Measurements from ENCODE around the gene RNF207.

RNF207 gene

GRCh38 chr1:6183520-6183989 is 22.4 kb upstream of the RNF207 start:
- H3K4me2 ChIP-seq (ENCODE audit: low read depth, low read length, poor library complexity, severe bottlenecking): no peak overlapping the region

GRCh38 chr1:6184083-6184783 is 21.7 kb upstream of the RNF207 start:
- Histone ChIP-seq H3K4me1 (ENCODE audit: insufficient read depth, low read length, poor library complexity, severe bottlenecking) (no peaks in the 10 kb centered on the region), H3K9ac (ENCODE audit: low read depth, low read length, poor library complexity, severe bottlenecking) (no peak overlapping the region), H3K9me2 (replicated peaks; ENCODE audit: low read depth, low read length) (no peaks in the 10 kb centered on the region), H3K4me3 (ENCODE audit: low read length, poor library complexity, severe bottlenecking) (no peak overlapping the region), H3K27me3 (ENCODE audit: insufficient read depth, low read length, poor library complexity, severe bottlenecking) (no peaks in the 10 kb centered on the region), H2AFZ (ENCODE audit: low read length) (no peak overlapping the region), H4K20me1 (ENCODE audit: insufficient read depth, low read length, poor library complexity, severe bottlenecking) (peaks cover 39% of the 10 kb centered on the region), H3F3A (ENCODE audit: low read depth) (no peaks in the 10 kb centered on the region), H3K79me2 (ENCODE audit: insufficient read depth, low read length) (peaks cover 35% of the 10 kb centered on the region), H3K36me3 (ENCODE audit: insufficient read depth, low read length) (peaks cover 46% of the 10 kb centered on the region), H3K9me3 (ENCODE audit: insufficient read depth, low read depth, low read length) (no peaks in the 10 kb centered on the region), H3K4me2 (ENCODE audit: low read depth, low read length, poor library complexity, severe bottlenecking) (no peak overlapping the region)
- TF ChIP-seq EZH2phosphoT487 (IDR thresholded peaks at IDR 0.05; ENCODE audit: borderline replicate concordance): no peak
- no peak for TF ChIP-seq CTCF (conservative IDR thresholded peaks at IDR 0.05; ENCODE audit: low read length)

More at GRCh38 chr1:6183520-6183989, 22.4 kb upstream of the RNF207 start:
- H3K27me3 ChIP-seq (ENCODE audit: insufficient read depth, low read length, poor library complexity, severe bottlenecking): no peaks in the 10 kb centered on the region
- H2AFZ ChIP-seq (ENCODE audit: low read length): no peak overlapping the region
- no peaks in the 10 kb centered on the region for H3K9me3 ChIP-seq (ENCODE audit: insufficient read depth, low read depth, low read length)
- H3K4me1 ChIP-seq (ENCODE audit: insufficient read depth, low read length, poor library complexity, severe bottlenecking): no peaks in the 10 kb centered on the region
- H3K9ac ChIP-seq (ENCODE audit: low read depth, low read length, poor library complexity, severe bottlenecking): no peak overlapping the region
- H3K36me3 ChIP-seq (ENCODE audit: insufficient read depth, low read length): peaks cover 41% of the 10 kb centered on the region
- H3K4me3 ChIP-seq (ENCODE audit: low read length, poor library complexity, severe bottlenecking): no peak overlapping the region
- H3K79me2 ChIP-seq (ENCODE audit: insufficient read depth, low read length): peaks cover 28% of the 10 kb centered on the region
- TF ChIP-seq EZH2phosphoT487 (IDR thresholded peaks at IDR 0.05; ENCODE audit: borderline replicate concordance): no peak
- TF ChIP-seq CTCF (conservative IDR thresholded peaks at IDR 0.05; ENCODE audit: low read length): no peak
- H4K20me1 ChIP-seq (ENCODE audit: insufficient read depth, low read length, poor library complexity, severe bottlenecking): peaks cover 33% of the 10 kb centered on the region
- no peaks in the 10 kb centered on the region for H3K9me2 ChIP-seq (replicated peaks; ENCODE audit: low read depth, low read length)
- no peaks in the 10 kb centered on the region for H3F3A ChIP-seq (ENCODE audit: low read depth)

DNA sequence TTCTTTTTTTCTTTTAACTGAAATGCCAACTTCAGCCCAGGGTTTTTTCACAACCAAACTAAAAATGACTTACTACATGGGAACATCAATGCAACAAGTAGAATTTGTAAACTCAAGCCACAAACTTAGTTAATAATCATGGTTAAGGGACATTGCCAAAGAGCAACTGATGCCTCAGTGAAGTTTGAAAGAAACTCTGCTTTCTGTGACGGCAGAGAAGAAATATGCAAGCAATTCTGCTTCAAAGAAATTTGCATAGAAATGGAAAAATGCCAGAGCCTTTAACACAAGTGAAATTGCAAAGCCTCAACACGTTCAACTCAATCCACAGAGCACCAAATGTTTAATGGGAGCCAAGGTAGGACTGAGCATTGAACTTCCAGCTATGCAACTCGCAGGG is 20.8 kb upstream of the RNF207 start:
- H3K79me2 ChIP-seq (ENCODE audit: insufficient read depth, low read length): peaks cover 44% of the 10 kb centered on the region
- H3K36me3 ChIP-seq (ENCODE audit: insufficient read depth, low read length): peaks cover 53% of the 10 kb centered on the region
- no peak overlapping the region for H3K4me3 ChIP-seq (ENCODE audit: low read length, poor library complexity, severe bottlenecking)
- no peak overlapping the region for H2AFZ ChIP-seq (ENCODE audit: low read length)
- H3K9me2 ChIP-seq (replicated peaks; ENCODE audit: low read depth, low read length): no peaks in the 10 kb centered on the region
- H3K4me1 ChIP-seq (ENCODE audit: insufficient read depth, low read length, poor library complexity, severe bottlenecking): no peaks in the 10 kb centered on the region
- peaks cover 45% of the 10 kb centered on the region for H4K20me1 ChIP-seq (ENCODE audit: insufficient read depth, low read length, poor library complexity, severe bottlenecking)
- no peaks in the 10 kb centered on the region for H3F3A ChIP-seq (ENCODE audit: low read depth)
- H3K4me2 ChIP-seq (ENCODE audit: low read depth, low read length, poor library complexity, severe bottlenecking): no peak overlapping the region
- no peak overlapping the region for H3K9ac ChIP-seq (ENCODE audit: low read depth, low read length, poor library complexity, severe bottlenecking)
- no peaks in the 10 kb centered on the region for H3K9me3 ChIP-seq (ENCODE audit: insufficient read depth, low read depth, low read length)
- no peaks in the 10 kb centered on the region for H3K27me3 ChIP-seq (ENCODE audit: insufficient read depth, low read length, poor library complexity, severe bottlenecking)
- TF ChIP-seq EZH2phosphoT487 (IDR thresholded peaks at IDR 0.05; ENCODE audit: borderline replicate concordance) (no peak), CTCF (conservative IDR thresholded peaks at IDR 0.05; ENCODE audit: low read length) (no peak)

Data from Loucy (cell line).